Right lung (tissue), 5 donors: ENCODE results near the gene PRR23E. TPM values are rescaled to one million over a fixed set of nuclear protein-coding genes. Genes with fewer than 3 reads are reported as not detected.

Source experiments
- DNase-seq, 2 donors: peaks; one replicate each; pipeline ENCODE4 v3.0.0-alpha.2; 2013
- polyA plus RNA-seq, 5 donors: library from polyadenylated mRNA; unstranded; fragments of 120-200 nt; gene quantifications; one replicate each; pipeline versions ENCODE4 v1.2.1 to v1.2.3, GENCODE V29; 2013; ENCODE audit warnings: inconsistent platforms in 1 of 5, low replicate concordance in 1 of 5; ENCODE audit not compliant: insufficient read length in 5 of 5, insufficient read depth in 1 of 5

The PRR23E gene
- polyA plus RNA-seq, 5 donors: not detected

GRCh38 chr3:127208483-127209100, 15.7 kb downstream of the PRR23E start:
- DNase-seq: no peak

DNA sequence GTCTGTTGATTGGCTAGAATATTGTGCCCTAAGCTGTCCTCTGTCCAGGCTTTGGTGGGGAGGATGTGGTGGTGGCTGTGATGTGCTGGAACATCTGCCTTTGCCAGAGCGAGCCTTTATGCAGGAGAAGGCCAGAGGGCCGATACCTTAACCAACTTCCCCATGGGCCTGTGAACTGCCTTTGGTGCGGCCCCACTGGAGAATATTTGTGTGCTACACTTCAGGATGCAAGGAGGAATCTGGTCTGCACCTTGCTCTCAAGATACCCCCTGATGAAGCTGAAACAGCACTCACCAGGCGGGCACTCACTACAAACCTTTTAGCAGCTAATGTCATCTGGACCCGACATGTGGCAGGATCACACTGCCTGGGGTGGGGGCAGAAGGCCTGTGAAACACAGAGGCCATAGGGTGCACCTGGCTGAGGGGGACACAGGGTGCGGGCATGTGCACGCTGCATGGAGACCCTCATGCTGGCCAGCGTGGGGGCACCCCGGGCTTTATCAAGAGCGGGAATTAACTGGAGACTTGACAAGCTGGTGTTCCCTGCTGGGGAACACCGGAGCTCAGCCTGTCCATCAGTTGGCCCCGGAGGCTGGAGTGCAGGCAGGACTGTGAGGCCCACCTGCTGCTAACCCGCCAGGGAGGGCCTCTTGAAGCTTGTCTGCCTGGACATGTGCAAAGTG, 16.4 kb downstream of the PRR23E start:
- DNase-seq: no peak

- DNase-seq: no peak
Observed at GRCh38 chr3:127209840-127210653, 17.1 kb downstream of the PRR23E start.

GRCh38 chr3:127210654-127210943, 17.7 kb downstream of the PRR23E start:
- DNase-seq: no peak

- no peak for DNase-seq
Observed at GRCh38 chr3:127211118-127212060, 18.5 kb downstream of the PRR23E start.

DNA sequence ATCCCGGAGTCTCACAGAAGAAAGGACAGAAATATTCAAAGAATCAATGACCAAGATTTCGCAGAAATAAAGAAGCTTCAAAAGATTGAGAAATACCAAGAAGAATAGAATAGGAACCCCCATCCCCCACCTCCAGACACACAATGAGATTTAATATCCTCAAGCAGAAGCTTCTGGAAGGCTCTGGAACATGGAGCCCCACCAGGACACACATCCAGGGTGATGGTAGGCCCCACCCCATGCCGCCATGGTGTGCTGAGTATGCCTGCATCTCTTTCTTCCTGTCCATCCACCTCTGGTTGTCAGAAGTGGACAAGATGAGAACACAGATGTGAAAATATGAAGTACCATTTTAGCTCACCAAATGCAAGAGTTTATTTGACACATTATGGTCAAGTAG, 19.3 kb downstream of the PRR23E start:
- DNase-seq: no peak

DNA sequence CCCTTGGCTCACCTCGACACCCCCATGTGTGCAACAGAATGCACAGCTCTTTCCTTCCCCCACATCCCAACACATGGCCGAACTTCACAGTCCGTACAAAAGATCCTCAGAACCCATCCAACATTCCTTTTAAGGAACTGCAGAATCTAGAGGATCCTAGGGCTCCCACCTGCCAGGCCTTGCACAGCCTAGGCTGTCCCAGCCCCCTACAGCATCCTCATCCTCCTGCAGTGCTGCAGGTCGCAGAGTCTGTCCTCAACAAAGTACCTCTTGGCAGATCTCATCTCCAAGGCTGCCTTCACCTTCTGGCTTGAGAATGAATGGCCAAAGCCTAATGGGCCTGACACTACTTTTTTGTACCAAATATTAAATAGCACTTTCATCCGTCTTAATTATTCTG, 19.8 kb downstream of the PRR23E start:
- no peak for DNase-seq

- no peak for DNase-seq
Observed at GRCh38 chr3:127213381-127213918, 20.5 kb downstream of the PRR23E start.

DNA sequence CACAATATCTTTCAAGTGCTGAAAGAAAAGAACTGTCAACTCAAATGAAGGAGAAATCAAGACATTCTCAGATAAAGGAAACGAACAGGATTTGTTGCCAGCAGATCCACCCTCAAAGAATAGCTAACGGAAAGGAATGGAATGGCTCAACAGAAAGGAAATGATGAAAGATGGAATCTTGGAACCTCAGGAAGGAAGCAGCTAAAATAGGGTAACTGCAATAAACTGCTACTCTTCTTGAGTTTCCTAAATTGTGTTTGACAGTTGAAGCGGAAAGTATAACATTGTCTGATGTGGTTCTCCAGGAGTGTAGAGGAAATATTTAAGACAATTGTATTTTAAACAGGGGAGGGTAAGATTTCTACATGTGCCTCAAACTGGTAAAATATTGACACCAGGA, 22.0 kb downstream of the PRR23E start:
- no peak for DNase-seq

DNA sequence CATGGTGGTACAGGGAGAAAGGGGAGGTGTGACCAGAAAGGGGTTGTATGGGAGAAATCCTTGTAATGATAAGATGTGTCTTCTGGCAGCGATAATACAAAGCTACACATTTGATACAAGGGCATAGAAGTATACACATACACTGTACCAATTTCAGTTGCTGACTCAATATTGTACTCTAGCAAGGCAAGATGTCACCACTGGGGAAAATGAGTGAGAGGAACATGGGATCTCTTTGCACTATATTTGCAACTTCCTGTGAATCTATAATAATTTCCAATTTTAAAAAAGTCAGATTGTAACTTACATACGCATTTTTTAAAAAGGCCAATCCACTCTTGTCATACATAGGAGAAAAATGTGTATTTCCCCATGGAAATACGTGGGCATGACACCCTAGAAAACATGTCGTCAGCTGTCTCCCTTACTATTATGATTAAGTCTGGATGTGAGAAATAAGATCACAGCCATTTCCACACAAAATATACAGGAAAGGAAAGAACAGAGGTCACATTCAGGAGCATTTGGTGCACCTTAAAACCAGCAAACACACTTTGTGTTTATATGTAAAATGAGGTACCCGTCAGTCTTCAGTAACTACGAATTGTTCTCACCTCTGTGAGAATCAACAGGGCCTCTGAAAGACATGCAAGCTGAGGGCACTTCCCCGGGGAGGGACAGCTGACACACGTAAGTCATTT, 22.9 kb downstream of the PRR23E start:
- no peak for DNase-seq

- DNase-seq: no peak
Observed at GRCh38 chr3:127216415-127217261, 23.7 kb downstream of the PRR23E start.

DNA sequence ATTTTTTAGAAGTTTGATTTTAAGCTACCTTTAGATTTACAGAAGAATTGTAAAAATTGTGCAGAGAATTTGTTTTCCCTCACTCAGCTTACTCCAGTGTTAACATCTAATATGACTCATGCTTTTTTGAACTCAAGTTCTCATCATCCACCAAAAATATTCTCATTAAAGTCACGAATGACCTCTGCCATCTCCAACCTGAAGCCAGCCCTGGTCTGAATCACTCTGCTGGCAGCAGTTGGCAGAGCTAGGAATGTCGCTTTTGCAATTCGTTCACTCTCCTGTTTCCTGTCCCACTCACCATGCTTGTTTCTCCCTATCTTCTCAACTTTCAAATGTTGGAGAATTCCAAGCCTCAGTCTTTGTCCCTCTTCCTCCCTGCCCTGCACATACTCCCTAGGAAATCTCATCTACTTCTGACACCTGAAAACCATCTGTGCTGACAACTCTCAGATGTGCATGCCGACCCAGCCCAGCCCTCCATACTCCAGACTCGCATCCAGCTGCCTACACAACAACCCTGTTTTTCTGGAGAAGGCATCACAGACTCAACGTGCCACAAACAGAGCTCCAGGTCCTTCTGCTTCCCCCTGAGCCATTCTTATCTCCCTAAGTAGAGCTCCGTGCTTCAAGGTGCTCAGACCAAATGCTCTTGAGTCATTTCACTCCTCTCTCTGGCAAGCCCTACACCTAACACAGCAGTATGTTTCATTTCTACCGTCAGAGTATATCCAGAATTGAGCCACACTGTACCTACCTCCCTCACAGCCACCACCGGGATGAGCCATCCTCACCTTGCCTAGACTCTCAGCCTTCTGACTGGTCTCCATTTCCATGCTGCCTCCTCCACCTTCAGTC, 24.9 kb downstream of the PRR23E start:
- DNase-seq: no peak

DNA sequence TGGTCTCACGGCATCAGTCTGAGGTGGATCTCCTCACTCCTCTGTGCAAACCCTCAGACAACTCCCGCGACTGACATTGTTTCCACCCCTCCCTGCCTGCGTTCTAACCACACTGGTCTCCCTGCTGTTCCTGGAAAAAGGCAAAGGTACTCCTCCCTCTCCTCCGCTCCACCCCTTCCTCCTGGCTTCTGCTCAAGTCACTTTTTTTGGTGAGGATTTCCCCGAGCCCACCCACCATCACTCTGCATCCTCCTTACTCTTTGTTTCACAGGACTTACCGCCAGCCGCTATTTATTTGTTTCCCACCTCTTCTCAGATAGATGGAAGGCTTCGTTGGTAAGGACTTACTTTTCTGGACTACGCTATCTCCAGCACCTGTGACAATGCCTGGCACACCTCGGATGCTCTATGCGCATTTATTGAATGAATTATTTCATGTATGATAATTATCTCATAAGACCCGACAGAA, 25.6 kb downstream of the PRR23E start:
- DNase-seq: no peak

DNA sequence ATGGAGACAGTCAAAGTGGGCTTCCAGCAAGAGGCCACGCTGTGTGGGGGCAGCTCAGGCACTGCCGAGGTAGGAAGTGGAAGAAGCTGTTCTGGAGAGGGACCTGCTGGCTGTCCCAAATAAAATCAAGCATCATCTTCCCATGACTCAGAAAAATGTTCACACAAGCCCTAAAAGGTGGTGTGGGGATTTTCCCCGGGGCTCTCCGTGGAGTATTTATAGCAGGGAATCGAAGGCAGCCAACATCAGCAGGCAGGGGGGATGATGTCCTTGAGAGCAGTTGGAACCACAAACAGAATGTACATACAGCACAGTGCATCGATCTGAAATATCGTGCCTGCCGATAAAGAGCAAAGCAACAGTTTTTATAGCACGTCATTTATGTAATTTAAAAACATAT, 27.6 kb downstream of the PRR23E start:
- no peak for DNase-seq

DNA sequence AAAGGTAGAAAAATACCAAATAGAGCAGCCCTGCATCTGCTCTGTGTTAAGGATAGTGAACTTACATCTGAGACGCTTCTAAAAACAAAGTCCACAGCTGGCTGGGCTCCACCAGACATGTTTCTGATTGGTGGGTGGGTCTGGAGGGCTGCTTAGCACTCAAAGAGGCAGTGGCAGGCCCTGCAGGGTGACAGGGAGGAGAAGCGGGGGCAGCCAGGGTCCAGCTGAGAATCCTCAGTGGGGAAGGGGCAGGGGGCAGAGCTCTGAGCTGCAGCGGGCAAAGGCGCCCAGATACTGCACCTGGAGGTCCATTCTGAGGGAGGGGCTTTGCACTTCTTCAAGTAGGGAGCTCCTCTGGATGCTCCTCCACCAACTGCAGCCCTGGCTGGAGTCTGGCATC, 28.1 kb downstream of the PRR23E start:
- no peak for DNase-seq

GRCh38 chr3:127221446-127222035, 28.6 kb downstream of the PRR23E start:
- no peak for DNase-seq

DNA sequence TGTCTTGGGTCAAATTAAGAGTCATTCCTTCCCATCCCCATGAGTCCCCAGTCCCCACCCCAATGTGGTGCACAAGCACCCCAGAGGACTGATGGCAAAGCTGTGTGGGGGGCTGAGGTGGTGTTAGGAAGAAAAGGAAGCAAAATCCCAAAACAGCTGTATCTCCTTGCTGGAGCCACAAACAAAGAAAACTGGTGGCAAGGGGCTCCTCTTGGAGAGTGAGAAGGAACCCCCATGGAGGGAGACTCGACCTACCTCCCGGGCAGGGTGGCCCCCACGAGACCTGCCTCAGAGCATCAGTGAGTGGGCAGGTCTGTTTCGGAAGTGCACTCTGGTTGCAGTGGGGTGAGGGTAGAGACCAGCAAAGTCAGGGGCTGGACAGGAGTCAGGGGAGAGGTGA, 29.2 kb downstream of the PRR23E start:
- DNase-seq: no peak

DNA sequence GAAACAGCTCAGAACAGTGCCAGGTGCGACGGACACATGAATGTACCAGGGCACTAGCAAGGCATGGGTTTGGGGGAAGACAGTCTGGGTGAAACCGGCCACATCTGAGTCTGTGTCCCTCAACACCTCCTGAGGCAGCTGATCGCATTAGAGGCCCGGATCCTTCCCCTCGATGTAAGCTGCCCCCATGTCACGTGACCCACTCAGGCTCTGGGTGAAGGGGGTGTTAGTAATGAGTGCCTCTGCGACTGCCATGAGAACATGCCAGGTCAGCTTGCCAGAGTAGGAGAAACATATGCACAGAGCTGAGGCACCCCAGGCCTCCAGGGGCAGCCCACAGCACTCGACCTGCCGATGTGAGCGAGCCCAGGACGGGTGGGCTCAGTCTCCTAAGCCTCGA, 29.7 kb downstream of the PRR23E start:
- no peak for DNase-seq

- DNase-seq: no peak
Observed at GRCh38 chr3:127224118-127224517, 31.2 kb downstream of the PRR23E start.
